ENCODE data around the gene LRRC53. TPM values are rescaled to one million over a fixed set of nuclear protein-coding genes. Genes with fewer than 3 reads are reported as not detected.

The LRRC53 gene
- 10.4 TPM for total RNA-seq (ENCODE audit: insufficient read depth, low replicate concordance)

- no peak for DNase-seq (ENCODE audit: low spot score)
These were observed at the start of gene LRRC53 for GRCh38 chr1:74512170-74512915. Gene LRRC53, minus strand, starts transcription at chr1:74512611. Its CDS starts 29,262 bp downstream, at chr1:74483349.

GRCh38 chr1:74549932-74550331 is 37.5 kb upstream of the LRRC53 start:
- no peak for DNase-seq (ENCODE audit: low spot score)

GRCh38 chr1:74548961-74549750 is 36.7 kb upstream of the LRRC53 start:
- DNase-seq (ENCODE audit: low spot score), result no peak

- DNase-seq (ENCODE audit: low spot score), result no peak
These were observed 33.4 kb upstream of the LRRC53 start for GRCh38 chr1:74545821-74546220.

- no peak for DNase-seq (ENCODE audit: low spot score)
These were observed 21.8 kb upstream of the LRRC53 start for GRCh38 chr1:74534241-74534640.

- no peak for DNase-seq (ENCODE audit: low spot score)
These were observed 19.4 kb upstream of the LRRC53 start for GRCh38 chr1:74531796-74532195.

- DNase-seq (ENCODE audit: low spot score), result no peak
These were observed 18.5 kb upstream of the LRRC53 start for GRCh38 chr1:74530892-74531291.

- DNase-seq (ENCODE audit: low spot score), result no peak
These were observed 15.7 kb upstream of the LRRC53 start for GRCh38 chr1:74528123-74528522.

GRCh38 chr1:74526708-74527107 is 14.3 kb upstream of the LRRC53 start:
- DNase-seq (ENCODE audit: low spot score), result peak; percentile 69

- no peak for DNase-seq (ENCODE audit: low spot score)
These were observed 11.6 kb upstream of the LRRC53 start for GRCh38 chr1:74523873-74524480.

GRCh38 chr1:74522148-74522547 is 9.7 kb upstream of the LRRC53 start:
- no peak for DNase-seq (ENCODE audit: low spot score)

GRCh38 chr1:74517599-74518051 is 5.2 kb upstream of the LRRC53 start:
- no peak for DNase-seq (ENCODE audit: low spot score)

- peak; percentile 48 for DNase-seq (ENCODE audit: low spot score)
These were observed 1.2 kb upstream of the LRRC53 start for GRCh38 chr1:74513411-74514300.

GRCh38 chr1:74508449-74508848 is 4.0 kb downstream of the LRRC53 start:
- peak; percentile 47 for DNase-seq (ENCODE audit: low spot score)

- DNase-seq (ENCODE audit: low spot score), result peak; percentile 74
These were observed 6.3 kb downstream of the LRRC53 start for GRCh38 chr1:74505928-74506710.

GRCh38 chr1:74504933-74505512 is 7.4 kb downstream of the LRRC53 start:
- DNase-seq (ENCODE audit: low spot score), result peak; percentile 87

- peak; percentile 72 for DNase-seq (ENCODE audit: low spot score)
These were observed 8.1 kb downstream of the LRRC53 start for GRCh38 chr1:74504125-74504932.

GRCh38 chr1:74502858-74503257 is 9.6 kb downstream of the LRRC53 start:
- no peak for DNase-seq (ENCODE audit: low spot score)

GRCh38 chr1:74502432-74502831 is 10.0 kb downstream of the LRRC53 start:
- DNase-seq (ENCODE audit: low spot score), result peak; percentile 77
